Stimulated activated CD4-positive, alpha-beta T cell treated with anti-CD3 and anti-CD28 coated beads, TNF-alpha, amount 100 ng/mL, for 1 hour (primary cell): ENCODE measurements around the gene GFOD1.

Source experiments
- DNase-seq, 3 donors: peaks; one replicate each; pipeline ENCODE4 v3.0.0-alpha.2; 2020; ENCODE audit warnings: low read depth in 3 of 3, low spot score in 1 of 3

GFOD1 gene

GRCh38 chr6:13486679-13487121, 700 bp downstream of the GFOD1 start:
- DNase-seq, result peak in 2 of 3 donors; percentile 9 to 48

- DNase-seq, result peak in 1 of 3 donors; percentile 12
Observed at GRCh38 chr6:13485923-13486562, 1.4 kb downstream of the GFOD1 start.

- no peak for DNase-seq
Observed at GRCh38 chr6:13485303-13485702, 2.1 kb downstream of the GFOD1 start.

GRCh38 chr6:13484827-13485226, 2.6 kb downstream of the GFOD1 start:
- DNase-seq, result no peak

GRCh38 chr6:13484138-13484708, 3.2 kb downstream of the GFOD1 start:
- DNase-seq, result no peak

- no peak for DNase-seq
Observed at GRCh38 chr6:13480631-13481501, 6.5 kb downstream of the GFOD1 start.

- DNase-seq, result no peak
Observed at GRCh38 chr6:13479971-13480434, 7.4 kb downstream of the GFOD1 start.

GRCh38 chr6:13479206-13479800, 8.1 kb downstream of the GFOD1 start:
- no peak for DNase-seq

GRCh38 chr6:13478525-13478966, 8.9 kb downstream of the GFOD1 start:
- DNase-seq, result no peak

- no peak for DNase-seq
Observed at GRCh38 chr6:13474787-13475186, 12.6 kb downstream of the GFOD1 start.

- DNase-seq, result no peak
Observed at GRCh38 chr6:13474360-13474759, 13.0 kb downstream of the GFOD1 start.

- DNase-seq, result no peak
Observed at GRCh38 chr6:13473768-13474165, 13.6 kb downstream of the GFOD1 start.

GRCh38 chr6:13472976-13473767, 14.2 kb downstream of the GFOD1 start:
- no peak for DNase-seq

- DNase-seq, result no peak
Observed at GRCh38 chr6:13472099-13472498, 15.3 kb downstream of the GFOD1 start.

- DNase-seq, result no peak
Observed at GRCh38 chr6:13471184-13471583, 16.2 kb downstream of the GFOD1 start.

GRCh38 chr6:13470238-13471140, 16.9 kb downstream of the GFOD1 start:
- no peak for DNase-seq

GRCh38 chr6:13469693-13470092, 17.7 kb downstream of the GFOD1 start:
- DNase-seq, result no peak

GRCh38 chr6:13468839-13469238, 18.6 kb downstream of the GFOD1 start:
- no peak for DNase-seq

- no peak for DNase-seq
Observed at GRCh38 chr6:13467216-13467600, 20.2 kb downstream of the GFOD1 start.
